GM12891 (cell line): Measurements from ENCODE around the gene PIP. TPM values are rescaled to one million over a fixed set of nuclear protein-coding genes. Genes with fewer than 3 reads are reported as not detected.
"Not testable (repeated sequence)": the region's sequence is repeated elsewhere in the genome, so short reads cannot be mapped to it uniquely, and the experiment has no call there.

ENCODE experiments used
- DNase-seq: peaks from one replicate; pipeline ENCODE4 v3.0.0; 2011; ENCODE audit warnings: low spot score; ENCODE audit not compliant: insufficient read length
- FAIRE-seq: peaks from 2 replicates; lab custom pipeline; 2011; peaks lifted over from hg19 to GRCh38; lab: Jason Lieb, UNC
- PAX5 ChIP-seq: IDR thresholded peaks from 2 replicates; pipeline ENCODE4 v1.6.1; 2011; ENCODE audit warnings: low read length, moderate library complexity, mild to moderate bottlenecking; ENCODE audit not compliant: insufficient read depth, severe bottlenecking
- POLR2A ChIP-seq: IDR thresholded peaks from 2 replicates; pipeline ENCODE4 v1.6.1; 2011; ENCODE audit warnings: low read depth, low read length, control low read depth
- POLR2AphosphoS5 ChIP-seq: IDR thresholded peaks from 2 replicates; pipeline ENCODE4 v1.6.1; 2011; ENCODE audit warnings: low read depth, low read length, control low read depth
- POU2F2 ChIP-seq: IDR thresholded peaks from 2 replicates; pipeline ENCODE4 v1.6.1; 2011; ENCODE audit warnings: low read depth, mild to moderate bottlenecking, control low read depth, low read length, moderate library complexity
- SPI1 ChIP-seq: IDR thresholded peaks from 2 replicates; pipeline ENCODE4 v1.6.1; 2011; ENCODE audit warnings: low read depth, low read length, control low read depth
- TAF1 ChIP-seq: IDR thresholded peaks from 2 replicates; pipeline ENCODE4 v1.6.1; 2011; ENCODE audit warnings: low read depth, low read length, control low read depth
- polyA plus RNA-seq: library from polyadenylated mRNA; unstranded; fragments of >200 nt; gene quantifications from one replicate; pipeline ENCODE4 v1.2.1, GENCODE V29; 2012; ENCODE audit warnings: low read depth, missing spikeins, inconsistent platforms; ENCODE audit not compliant: missing spikeins

PIP gene, protein sequence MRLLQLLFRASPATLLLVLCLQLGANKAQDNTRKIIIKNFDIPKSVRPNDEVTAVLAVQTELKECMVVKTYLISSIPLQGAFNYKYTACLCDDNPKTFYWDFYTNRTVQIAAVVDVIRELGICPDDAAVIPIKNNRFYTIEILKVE
- not detected for polyA plus RNA-seq

DNA sequence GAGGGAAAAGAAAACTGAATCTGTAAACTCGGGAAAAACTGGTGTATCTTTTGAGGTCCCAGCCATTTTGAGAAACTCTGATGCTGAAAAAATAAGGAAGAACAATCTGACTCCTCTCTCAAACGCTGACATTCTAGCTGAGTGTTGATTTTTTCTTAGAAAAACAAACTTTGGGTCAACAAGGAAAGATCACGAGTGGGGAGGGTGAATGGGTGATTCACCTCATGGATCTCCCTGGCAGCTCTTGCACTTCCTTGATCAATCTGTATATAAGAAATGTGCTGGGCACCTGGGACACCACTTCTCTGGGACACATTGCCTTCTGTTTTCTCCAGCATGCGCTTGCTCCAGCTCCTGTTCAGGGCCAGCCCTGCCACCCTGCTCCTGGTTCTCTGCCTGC lies at the start of gene PIP:
TSS of gene PIP (plus strand) at position 297 of the 400 bp plus-strand sequence. CDS start at position 337, 40 bp downstream.
- DNase-seq (no peak), FAIRE-seq (no peak)
- TF ChIP-seq POLR2AphosphoS5 (no peak), POU2F2 (no peak), TAF1 (no peak), POLR2A (no peak), SPI1 (no peak), PAX5 (no peak)

GRCh38 chr7:143085109-143085508 lies 46.8 kb upstream of the PIP start:
- TF ChIP-seq SPI1 (peak; percentile 57), POLR2AphosphoS5 (no peak)
- DNase-seq = no peak
- peak; percentile 43 for FAIRE-seq

- FAIRE-seq, DNase-seq: not testable (repeated sequence)
Measured at GRCh38 chr7:143085610-143086009, 46.3 kb upstream of the PIP start.

GRCh38 chr7:143088549-143089231 lies 43.2 kb upstream of the PIP start:
- FAIRE-seq, DNase-seq: not testable (repeated sequence)

- no peak for TF ChIP-seq SPI1
- TF ChIP-seq TAF1 = no peak
- no peak for TF ChIP-seq POU2F2
- no peak for TF ChIP-seq POLR2A
- TF ChIP-seq POLR2AphosphoS5 = no peak
- no peak for TF ChIP-seq PAX5
- DNase-seq = no peak
- FAIRE-seq = no peak
Measured at GRCh38 chr7:143096146-143096545, 35.7 kb upstream of the PIP start.

GRCh38 chr7:143099579-143099978 lies 32.3 kb upstream of the PIP start:
- not testable (repeated sequence) for FAIRE-seq, DNase-seq

DNA sequence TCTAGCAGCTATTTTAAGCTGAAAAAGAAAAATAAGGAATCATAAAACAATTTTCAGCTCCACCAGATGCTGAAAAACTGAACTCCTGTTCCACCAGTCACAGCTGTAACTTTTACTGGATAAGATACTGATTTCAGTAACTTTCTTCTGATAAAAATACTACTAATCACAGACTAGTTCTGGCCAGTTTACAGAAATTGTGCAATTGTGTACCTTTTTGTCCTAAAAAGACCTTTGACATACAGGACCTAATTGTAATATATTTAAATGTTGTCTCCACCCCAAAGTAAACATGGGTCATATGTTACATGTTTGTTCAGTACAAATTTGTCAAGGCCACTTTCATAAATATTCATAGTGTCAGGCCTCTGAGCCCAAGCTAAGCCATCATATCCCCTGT lies 27.1 kb upstream of the PIP start:
- FAIRE-seq = no peak
- no peak for TF ChIP-seq SPI1
- no peak for TF ChIP-seq POLR2A
- no peak for TF ChIP-seq POU2F2
- TF ChIP-seq TAF1 = no peak
- no peak for TF ChIP-seq PAX5
- TF ChIP-seq POLR2AphosphoS5 = no peak

DNA sequence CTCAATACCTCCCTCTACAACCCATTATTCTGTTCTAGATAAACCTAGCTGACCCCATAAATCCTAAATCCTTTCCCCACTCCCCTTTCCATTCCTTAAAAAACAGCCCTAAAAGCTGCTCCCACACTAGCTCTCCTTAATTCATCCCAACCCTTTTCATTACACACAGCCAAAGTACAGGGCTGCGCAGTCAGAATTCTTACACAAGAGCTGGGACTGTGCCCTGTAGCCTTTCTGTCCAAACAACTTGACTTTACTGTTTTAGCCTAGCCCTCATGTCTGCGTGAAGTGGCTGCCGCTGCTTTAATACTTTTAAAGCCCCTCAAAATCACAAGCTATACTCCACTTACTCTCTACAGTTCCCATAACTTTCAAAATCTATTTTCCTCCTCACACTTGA lies 23.9 kb upstream of the PIP start:
- FAIRE-seq, DNase-seq: not testable (repeated sequence)

More for the DNA sequence above, 27.1 kb upstream of the PIP start:
- DNase-seq = no peak

GRCh38 chr7:143117395-143117794 lies 14.5 kb upstream of the PIP start:
- no peak for TF ChIP-seq POLR2AphosphoS5
- TF ChIP-seq PAX5 = no peak
- no peak for TF ChIP-seq POLR2A
- TF ChIP-seq SPI1 = no peak
- TF ChIP-seq TAF1 = no peak
- TF ChIP-seq POU2F2 = no peak
- no peak for DNase-seq
- FAIRE-seq = no peak

- TF ChIP-seq TAF1 = no peak
- no peak for TF ChIP-seq POU2F2
- no peak for TF ChIP-seq SPI1
- no peak for TF ChIP-seq POLR2A
- no peak for TF ChIP-seq POLR2AphosphoS5
- TF ChIP-seq PAX5 = no peak
- FAIRE-seq (no peak), DNase-seq (no peak)
Measured at GRCh38 chr7:143120691-143121405, 11.0 kb upstream of the PIP start.

GRCh38 chr7:143123326-143123725 lies 8.6 kb upstream of the PIP start:
- FAIRE-seq, DNase-seq: not testable (repeated sequence)
